AG04449 (cell line): Measurements from ENCODE around the gene OARD1.

ENCODE experiments used
- CTCF ChIA-PET: fragments of 350-600 bp; formaldehyde crosslinking; extraction: SDS; loops from one replicate; lab custom pipeline; 2021; ENCODE audit warnings: antibody characterized with exemption; lab: Yijun Ruan, JAX
- POLR2A ChIA-PET: fragments of 400-600, 350-600 bp; formaldehyde crosslinking; extraction: SDS; loops from one replicate; lab custom pipeline; 2020; ENCODE audit warnings: antibody characterized with exemption, inconsistent platforms; lab: Yijun Ruan, JAX
- DNase-seq: peaks from one replicate; pipeline ENCODE4 v3.0.0-alpha.2; 2010; ENCODE audit warnings: low read depth, low spot score
- H3K4me3 ChIP-seq: 2 replicates; pipeline ENCODE4 v1.5.1; 2011; ENCODE audit warnings: low read depth, mild to moderate bottlenecking, control low read depth, low read length
- TF ChIP-seq, protein P1 (sequence below): IDR thresholded peaks from one replicate; pipeline ENCODE4 v1.5.1; 2011; ENCODE audit warnings: mild to moderate bottlenecking, moderate library complexity, low read length, control low read depth, inconsistent platforms; ENCODE audit not compliant: insufficient read depth; ENCODE audit errors: missing control alignments

OARD1 gene

DNA sequence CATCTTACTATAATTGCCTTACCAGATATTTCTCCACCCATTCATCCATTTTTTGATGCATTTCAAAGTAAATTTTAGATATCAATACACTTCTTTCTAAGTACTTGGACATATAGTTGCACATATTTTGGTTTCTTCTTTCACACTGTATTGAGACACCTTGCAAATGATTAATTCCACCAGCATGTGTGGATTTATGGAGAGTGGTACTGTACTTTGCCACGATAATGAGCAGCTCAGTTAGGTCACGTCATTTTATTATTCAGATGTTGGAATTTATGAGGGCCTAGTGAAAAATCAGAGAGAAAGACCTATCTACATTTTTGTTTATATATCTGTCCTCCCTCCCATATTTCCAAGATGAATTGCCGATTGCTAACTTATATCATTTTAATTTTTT lies 5.9 kb upstream of the OARD1 start:
- ChIA-PET CTCF (interaction anchor here (2.5 kb wide), 1 partner anchor 14 kb away, joined by 10 read pairs; no protein-coding TSS in a partner anchor), POLR2A (no interaction called here)
- DNase-seq = no peak
- no peak overlapping the region for H3K4me3 ChIP-seq
- TF ChIP-seq, protein P1, sequence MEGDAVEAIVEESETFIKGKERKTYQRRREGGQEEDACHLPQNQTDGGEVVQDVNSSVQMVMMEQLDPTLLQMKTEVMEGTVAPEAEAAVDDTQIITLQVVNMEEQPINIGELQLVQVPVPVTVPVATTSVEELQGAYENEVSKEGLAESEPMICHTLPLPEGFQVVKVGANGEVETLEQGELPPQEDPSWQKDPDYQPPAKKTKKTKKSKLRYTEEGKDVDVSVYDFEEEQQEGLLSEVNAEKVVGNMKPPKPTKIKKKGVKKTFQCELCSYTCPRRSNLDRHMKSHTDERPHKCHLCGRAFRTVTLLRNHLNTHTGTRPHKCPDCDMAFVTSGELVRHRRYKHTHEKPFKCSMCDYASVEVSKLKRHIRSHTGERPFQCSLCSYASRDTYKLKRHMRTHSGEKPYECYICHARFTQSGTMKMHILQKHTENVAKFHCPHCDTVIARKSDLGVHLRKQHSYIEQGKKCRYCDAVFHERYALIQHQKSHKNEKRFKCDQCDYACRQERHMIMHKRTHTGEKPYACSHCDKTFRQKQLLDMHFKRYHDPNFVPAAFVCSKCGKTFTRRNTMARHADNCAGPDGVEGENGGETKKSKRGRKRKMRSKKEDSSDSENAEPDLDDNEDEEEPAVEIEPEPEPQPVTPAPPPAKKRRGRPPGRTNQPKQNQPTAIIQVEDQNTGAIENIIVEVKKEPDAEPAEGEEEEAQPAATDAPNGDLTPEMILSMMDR = no peak

DNA sequence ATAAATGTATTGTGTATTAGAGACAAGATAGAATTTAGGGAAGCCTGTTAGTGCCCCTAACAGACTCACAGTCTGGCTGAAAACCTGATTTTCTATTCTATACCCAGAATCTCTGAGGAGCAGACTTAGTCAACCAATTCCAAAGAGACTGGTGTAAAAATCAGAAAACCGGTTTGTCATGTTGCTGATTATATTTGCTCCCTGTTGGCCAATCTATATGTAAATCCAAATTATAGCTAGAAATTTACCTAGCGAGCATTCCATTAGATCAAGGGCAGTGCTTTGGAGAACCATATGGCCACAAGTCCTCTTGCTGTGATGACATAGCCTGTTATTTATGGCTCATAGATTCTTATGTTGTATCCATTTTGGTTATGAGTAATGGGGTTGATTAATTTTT lies 5.4 kb upstream of the OARD1 start:
- H3K4me3 ChIP-seq = no peak overlapping the region
- POLR2A ChIA-PET = no interaction called here
- TF ChIP-seq, protein P1 = no peak
- CTCF ChIA-PET = interaction anchor here (1.8 to 3.6 kb wide), 2 partner anchors 13 to 242 kb away, joined by 4 to 25 read pairs; no protein-coding TSS in a partner anchor
- no peak for DNase-seq

DNA sequence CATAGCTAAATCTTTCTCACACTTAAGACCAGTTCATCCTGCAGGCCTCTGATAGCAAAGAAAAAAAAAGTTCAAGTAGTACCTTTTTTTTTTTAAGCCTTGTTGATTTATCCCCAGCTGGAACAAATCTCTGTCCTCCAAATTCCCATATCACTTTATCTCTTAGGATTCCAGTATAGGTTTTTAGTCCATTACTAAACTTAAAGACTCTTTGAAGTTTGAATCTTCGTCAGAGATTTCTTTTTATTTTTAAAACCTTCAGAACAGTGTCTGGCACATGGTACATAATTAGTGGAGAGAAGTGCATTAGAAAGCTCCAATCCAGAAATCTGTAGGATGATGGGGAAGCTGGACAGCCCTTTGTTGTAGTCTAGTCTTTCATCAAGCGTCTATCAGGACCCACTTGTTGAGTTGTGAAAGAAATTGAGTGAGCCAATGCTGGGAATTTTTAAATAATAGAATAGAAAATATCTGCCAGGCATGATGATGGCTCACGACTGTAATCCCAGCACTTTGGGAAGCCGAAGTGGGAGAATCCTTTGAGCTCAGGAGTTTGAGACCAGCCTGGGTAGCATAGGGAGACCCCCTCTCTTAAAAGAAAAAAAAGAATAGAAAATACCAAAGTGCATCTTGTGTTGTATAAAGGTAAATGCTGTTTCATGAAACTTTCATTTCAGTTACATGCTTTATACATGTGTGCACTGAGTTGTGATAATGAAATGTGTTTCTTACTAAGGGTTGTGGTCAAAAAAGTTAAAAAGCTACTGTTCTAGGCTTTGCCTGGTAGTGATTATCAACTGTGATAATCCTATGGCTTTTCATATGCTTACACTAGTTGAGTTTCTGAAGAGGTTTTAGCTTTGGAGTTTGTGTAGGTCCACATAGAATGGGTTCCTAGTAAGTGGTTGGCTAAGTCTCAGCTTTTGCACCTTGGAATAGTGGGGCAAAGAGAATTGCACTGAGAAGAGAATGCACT lies 3.8 kb upstream of the OARD1 start:
- POLR2A ChIA-PET = no interaction called here
- TF ChIP-seq, protein P1 = no peak
- DNase-seq = no peak
- no peak overlapping the region for H3K4me3 ChIP-seq
- CTCF ChIA-PET = interaction anchor here (0.6 to 3.6 kb wide), 7 partner anchors 11 to 244 kb away, joined by 3 to 25 read pairs (median 4); no protein-coding TSS in a partner anchor

DNA sequence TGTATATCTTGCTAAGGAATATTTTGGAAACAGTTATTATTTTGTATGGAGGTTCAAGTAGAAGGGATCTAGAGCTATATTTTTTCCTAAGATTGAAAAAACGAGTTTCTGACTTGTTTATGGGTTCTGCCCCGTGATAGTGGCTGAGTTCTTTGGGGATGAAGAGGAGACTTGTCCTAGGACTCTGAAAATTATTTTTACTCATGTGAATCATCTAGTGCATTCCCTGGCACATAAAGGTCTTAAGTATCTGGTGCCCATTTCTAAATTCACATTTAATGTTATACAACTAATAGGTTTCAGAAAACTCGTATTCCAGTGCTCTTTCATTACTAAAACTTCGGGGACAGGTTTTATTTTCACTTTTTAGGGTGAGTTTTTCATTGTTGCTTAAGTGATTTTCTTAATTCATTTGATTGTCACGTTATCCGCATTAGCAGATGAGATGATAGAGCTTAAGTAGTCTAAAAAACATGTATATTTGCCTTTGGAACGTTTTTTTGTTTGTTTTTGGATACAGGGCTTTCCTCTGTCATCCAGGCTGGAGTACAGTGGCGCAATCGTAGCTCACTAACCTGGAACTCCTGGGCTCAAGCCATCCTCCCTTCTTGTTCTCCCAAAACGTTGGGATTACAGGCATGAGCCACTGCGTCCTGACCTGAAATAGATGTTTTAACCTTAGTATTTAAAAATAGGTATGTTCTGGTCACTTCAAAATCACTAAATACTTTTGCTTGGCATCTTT lies 2.7 kb upstream of the OARD1 start:
- TF ChIP-seq, protein P1 = no peak
- DNase-seq = no peak
- ChIA-PET POLR2A (no interaction called here), CTCF (interaction anchor here (1.0 to 3.6 kb wide), 6 partner anchors 12 to 245 kb away, joined by 3 to 25 read pairs (median 6); no protein-coding TSS in a partner anchor)
- H3K4me3 ChIP-seq = peak overlapping the region; percentile 93

DNA sequence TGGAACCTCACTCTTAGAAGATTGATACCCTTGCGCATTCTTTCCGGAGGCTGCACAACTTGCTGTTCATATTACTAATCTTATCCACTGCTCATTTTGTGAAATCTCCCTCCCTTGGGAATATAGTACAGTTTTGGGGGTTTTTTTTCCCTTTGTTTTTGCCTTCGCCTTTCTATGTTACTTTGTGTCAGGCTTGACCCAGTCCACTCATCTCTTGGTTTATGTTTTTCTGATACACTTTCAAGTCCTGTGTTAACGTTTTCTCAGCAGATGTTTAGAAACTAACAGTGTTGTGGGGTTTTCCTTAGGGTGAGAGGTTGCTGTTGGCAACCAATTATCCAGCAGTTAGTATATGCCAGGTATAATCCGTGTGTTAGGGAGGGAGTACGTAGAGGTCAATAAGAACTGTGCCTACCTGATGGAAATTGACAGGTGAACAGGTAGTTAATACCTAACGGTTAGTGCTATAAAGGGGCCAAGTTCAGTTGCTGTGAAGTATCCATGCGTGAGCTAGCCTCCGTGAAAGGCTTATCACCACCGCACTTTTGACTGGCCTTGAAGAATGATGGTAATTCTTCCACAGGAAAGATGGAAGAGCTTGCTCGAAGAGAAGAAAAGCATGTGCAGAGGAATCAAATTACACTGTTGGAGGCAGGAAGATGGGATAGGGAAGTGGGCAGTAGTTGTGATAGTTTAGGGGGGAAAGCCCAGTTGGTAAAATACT lies 2.0 kb upstream of the OARD1 start:
- TF ChIP-seq, protein P1 = no peak
- H3K4me3 ChIP-seq = peak overlapping the region; percentile 93
- no peak for DNase-seq
- CTCF ChIA-PET = interaction anchor here (1.2 to 3.6 kb wide), 4 partner anchors 13 to 246 kb away, joined by 4 to 25 read pairs (median 6); no protein-coding TSS in a partner anchor
- POLR2A ChIA-PET = no interaction called here
